Glutamatergic neuron (in vitro differentiated cells): ENCODE data around the gene TOMM40L. TPM values are rescaled to one million over a fixed set of nuclear protein-coding genes. Genes with fewer than 3 reads are reported as not detected.

Source experiments
- DNase-seq: peaks from one replicate; pipeline ENCODE4 v3.0.0; 2022
- H3K27ac Mint-ChIP-seq: one replicate; pipeline ENCODE4 v1.8.0; 2020; ENCODE audit warnings: mild to moderate bottlenecking, mixed read lengths, inconsistent platforms; ENCODE audit not compliant: unreplicated experiment
- H3K27me3 Mint-ChIP-seq: one replicate; pipeline ENCODE4 v1.8.0; 2020; ENCODE audit warnings: mild to moderate bottlenecking, moderate library complexity, mixed read lengths, inconsistent platforms; ENCODE audit not compliant: unreplicated experiment
- H3K36me3 Mint-ChIP-seq: one replicate; pipeline ENCODE4 v1.8.0; 2020; ENCODE audit warnings: mild to moderate bottlenecking, mixed read lengths, inconsistent platforms; ENCODE audit not compliant: unreplicated experiment
- H3K4me1 Mint-ChIP-seq: one replicate; pipeline ENCODE4 v1.8.0; 2020; ENCODE audit warnings: mild to moderate bottlenecking, low read depth, mixed read lengths, inconsistent platforms; ENCODE audit not compliant: unreplicated experiment
- H3K4me3 Mint-ChIP-seq: one replicate; pipeline ENCODE4 v1.8.0; 2020; ENCODE audit warnings: mild to moderate bottlenecking, mixed read lengths, inconsistent platforms; ENCODE audit not compliant: unreplicated experiment
- H3K9me3 Mint-ChIP-seq: one replicate; pipeline ENCODE4 v1.8.0; 2020; ENCODE audit warnings: mild to moderate bottlenecking, moderate library complexity, mixed read lengths, inconsistent platforms; ENCODE audit not compliant: unreplicated experiment
- CTCF ChIP-seq: fragments of 200-600 bp; sonication (generic); IDR thresholded peaks from one replicate; pipeline ENCODE4 v1.5.0; 2021; ENCODE audit not compliant: partially characterized antibody, unreplicated experiment
- total RNA-seq: library from RNA; stranded (reverse); fragmentation: NEBNext Ultra II Directional; extraction: Animal tissue kit (Norgen Biotek cat#: 25700); gene quantifications from one replicate; pipeline ENCODE4 v1.2.1, GENCODE V29; 2021; ENCODE audit not compliant: unreplicated experiment

Gene TOMM40L
- total RNA-seq, 1 donor from 2014 or later, result 20.7 TPM

DNA sequence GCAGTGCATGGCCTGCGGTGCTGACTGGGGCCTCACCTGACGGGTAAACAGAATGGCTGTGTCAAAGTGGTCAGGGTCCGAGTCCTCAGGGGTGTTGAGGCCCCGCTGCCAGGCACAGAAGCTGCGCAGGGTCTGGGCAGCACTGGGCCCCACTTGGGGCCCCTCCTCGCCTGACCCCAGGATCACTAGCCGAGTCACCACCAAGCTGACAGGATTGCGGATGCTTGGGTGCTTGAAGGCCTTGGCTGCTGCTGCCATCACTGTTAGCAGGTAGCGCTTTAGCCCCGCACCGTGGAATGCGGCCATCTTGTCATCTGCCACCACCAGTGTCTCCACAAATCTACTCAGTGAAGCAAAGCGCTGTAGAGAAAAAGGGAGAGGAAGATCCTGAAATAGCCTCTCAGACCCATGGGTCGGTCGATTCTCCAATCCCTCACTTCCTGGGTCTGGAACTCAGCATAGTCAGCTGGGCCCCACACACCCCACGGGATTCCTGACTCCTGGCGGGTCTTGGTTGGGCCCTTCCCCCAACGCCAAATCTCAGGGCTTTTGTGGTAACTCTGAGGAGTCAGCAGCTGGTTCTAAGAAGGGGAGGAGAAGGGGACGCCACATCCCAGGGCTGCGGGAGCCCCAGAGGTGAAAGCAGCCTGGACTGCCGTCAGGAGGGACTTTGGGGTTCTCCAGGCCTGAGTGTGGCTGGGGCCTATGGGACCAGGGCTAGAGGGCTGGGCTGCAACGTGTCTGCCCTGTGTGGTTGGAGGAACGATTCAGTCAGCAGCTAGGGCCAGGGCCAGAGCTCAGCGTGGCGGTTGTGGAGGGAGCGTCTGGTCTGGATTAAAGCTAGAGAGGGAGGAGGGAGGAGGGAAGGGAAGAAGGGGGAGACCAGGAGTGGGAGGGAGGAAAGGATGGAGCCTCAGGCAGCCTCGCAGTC lies 29.1 kb upstream of the TOMM40L start:
- no peak for DNase-seq
- H3K27me3 Mint-ChIP-seq, result peaks cover 8% of the 10 kb centered on the region
- no peak for TF ChIP-seq CTCF
- peaks cover 4% of the 10 kb centered on the region for H3K9me3 Mint-ChIP-seq
- H3K4me1 Mint-ChIP-seq, result peaks cover 24% of the 10 kb centered on the region
- H3K36me3 Mint-ChIP-seq, result no peaks in the 10 kb centered on the region
- no peak overlapping the region for H3K27ac Mint-ChIP-seq
- H3K4me3 Mint-ChIP-seq, result peak overlapping the region; percentile 76

DNA sequence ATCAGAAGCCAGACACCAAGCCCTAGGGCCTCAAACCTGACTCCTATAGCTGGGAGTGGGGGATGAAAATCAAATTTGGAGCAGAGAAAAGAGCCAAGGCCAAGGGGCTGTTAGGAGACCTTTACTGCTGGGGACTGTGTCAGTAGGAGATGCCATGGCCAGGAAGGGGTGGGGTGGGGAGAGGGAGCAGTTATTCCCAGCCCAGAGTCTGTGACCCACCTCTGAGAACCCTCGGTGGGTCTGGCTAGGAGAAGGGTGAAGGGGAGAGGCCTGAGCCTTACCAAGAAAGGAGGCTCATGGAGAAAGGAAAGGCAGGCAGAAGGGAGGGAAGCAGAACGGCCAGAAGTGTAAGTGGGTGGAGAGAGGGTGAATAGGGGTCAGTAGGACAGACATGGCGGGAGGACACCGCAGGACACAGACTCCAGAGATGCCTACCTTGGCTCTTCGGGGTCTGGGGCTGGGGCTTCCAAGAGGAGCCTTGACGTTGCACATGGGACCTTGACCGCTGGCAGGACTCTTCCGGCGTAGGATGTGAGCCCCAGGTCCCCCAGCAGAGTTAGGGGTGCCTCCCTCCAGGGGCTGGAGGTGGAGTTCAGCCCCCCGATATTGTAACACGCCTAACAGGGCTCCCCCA lies 28.2 kb upstream of the TOMM40L start:
- DNase-seq, result no peak
- Mint-ChIP-seq H3K4me3 (peak overlapping the region; percentile 82), H3K36me3 (no peaks in the 10 kb centered on the region), H3K27ac (no peak overlapping the region), H3K9me3 (peaks cover 6% of the 10 kb centered on the region), H3K27me3 (peaks cover 4% of the 10 kb centered on the region), H3K4me1 (peaks cover 20% of the 10 kb centered on the region)
- TF ChIP-seq CTCF, result no peak

DNA sequence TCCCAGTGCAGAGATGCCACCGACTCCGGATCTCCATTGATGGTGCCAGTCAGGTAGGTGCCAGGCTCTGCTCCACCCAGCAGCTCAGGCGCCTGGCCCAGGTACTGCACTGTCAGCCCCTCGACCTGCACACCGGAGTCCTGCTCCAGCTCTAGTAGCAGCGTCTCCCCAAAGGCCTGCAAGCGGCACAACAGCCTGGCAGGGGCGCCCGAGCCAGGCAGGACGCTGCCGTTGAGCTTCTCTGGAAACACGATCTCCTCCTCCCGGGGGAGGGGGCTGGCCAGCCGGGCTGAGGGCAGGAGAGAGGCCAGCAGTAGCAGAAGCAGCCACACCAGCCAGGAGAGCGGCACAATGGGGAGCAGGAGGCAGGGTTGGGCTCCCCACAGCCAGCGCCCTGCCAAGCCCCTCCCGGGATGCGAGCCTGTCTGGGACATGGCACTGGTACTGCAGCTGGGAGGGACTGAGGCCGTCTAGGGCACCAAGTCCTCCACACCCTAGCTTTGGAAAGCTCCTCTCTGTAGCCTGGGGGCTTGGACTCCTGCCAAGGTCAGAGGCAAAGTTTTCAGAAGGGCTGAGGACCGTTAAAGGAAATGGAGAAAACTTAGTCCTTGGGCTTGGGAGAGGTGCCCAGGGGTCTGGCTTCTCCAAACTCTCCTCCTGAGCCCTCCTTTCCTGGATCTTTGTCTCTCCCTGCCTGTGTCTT lies 27.5 kb upstream of the TOMM40L start:
- peak; percentile 74 for DNase-seq
- peak overlapping the region; percentile 82 for H3K4me3 Mint-ChIP-seq
- H3K27me3 Mint-ChIP-seq, result peaks cover 4% of the 10 kb centered on the region
- peaks cover 19% of the 10 kb centered on the region for H3K4me1 Mint-ChIP-seq
- peaks cover 6% of the 10 kb centered on the region for H3K9me3 Mint-ChIP-seq
- no peak for TF ChIP-seq CTCF
- no peaks in the 10 kb centered on the region for H3K36me3 Mint-ChIP-seq
- peak overlapping the region; percentile 86 for H3K27ac Mint-ChIP-seq

GRCh38 chr1:161198897-161199431 lies 26.9 kb upstream of the TOMM40L start, which contains the start of gene ADAMTS4:
Gene ADAMTS4 (minus strand): TSS chr1:161199054. CDS start chr1:161198627, 427 bp downstream.
- TF ChIP-seq CTCF, result no peak
- Mint-ChIP-seq H3K27me3 (peaks cover 6% of the 10 kb centered on the region), H3K4me3 (peak within 1 kb of the TSS; percentile 82), H3K4me1 (peaks cover 19% of the 10 kb centered on the region), H3K9me3 (peaks cover 6% of the 10 kb centered on the region), H3K36me3 (peaks cover under 1% of the 10 kb centered on the region), H3K27ac (peak within 1 kb of the TSS; percentile 86)
- DNase-seq, result peak; percentile 39
